Coronary artery (tissue), 2 donors: Measurements from ENCODE around the gene HCFC1.

Experiments used
- DNase-seq: peaks from one replicate; pipeline ENCODE4 v3.0.0-alpha.2; 2017; ENCODE audit warnings: low spot score
- H3K27ac ChIP-seq, 2 donors: fragments of 200-600 bp; sonication (generic); one replicate each; pipeline ENCODE4 v1.5.1; 2016 to 2019
- H3K4me3 ChIP-seq: fragments of 200-600 bp; sonication (generic); 2 replicates; pipeline ENCODE4 v1.5.1; 2016; ENCODE audit warnings: mild to moderate bottlenecking, moderate library complexity
- TF ChIP-seq, protein P1 (sequence below): fragments of 200-600 bp; sonication (generic); IDR thresholded peaks from one replicate; pipeline ENCODE4 v1.5.1; 2019; ENCODE audit warnings: antibody characterized with exemption

Gene HCFC1

GRCh38 chrX:153926858-153927671 lies 44.6 kb downstream of the HCFC1 start:
- TF ChIP-seq, protein P1, sequence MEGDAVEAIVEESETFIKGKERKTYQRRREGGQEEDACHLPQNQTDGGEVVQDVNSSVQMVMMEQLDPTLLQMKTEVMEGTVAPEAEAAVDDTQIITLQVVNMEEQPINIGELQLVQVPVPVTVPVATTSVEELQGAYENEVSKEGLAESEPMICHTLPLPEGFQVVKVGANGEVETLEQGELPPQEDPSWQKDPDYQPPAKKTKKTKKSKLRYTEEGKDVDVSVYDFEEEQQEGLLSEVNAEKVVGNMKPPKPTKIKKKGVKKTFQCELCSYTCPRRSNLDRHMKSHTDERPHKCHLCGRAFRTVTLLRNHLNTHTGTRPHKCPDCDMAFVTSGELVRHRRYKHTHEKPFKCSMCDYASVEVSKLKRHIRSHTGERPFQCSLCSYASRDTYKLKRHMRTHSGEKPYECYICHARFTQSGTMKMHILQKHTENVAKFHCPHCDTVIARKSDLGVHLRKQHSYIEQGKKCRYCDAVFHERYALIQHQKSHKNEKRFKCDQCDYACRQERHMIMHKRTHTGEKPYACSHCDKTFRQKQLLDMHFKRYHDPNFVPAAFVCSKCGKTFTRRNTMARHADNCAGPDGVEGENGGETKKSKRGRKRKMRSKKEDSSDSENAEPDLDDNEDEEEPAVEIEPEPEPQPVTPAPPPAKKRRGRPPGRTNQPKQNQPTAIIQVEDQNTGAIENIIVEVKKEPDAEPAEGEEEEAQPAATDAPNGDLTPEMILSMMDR, result no peak
- DNase-seq, result no peak

GRCh38 chrX:153926552-153926857 lies 45.1 kb downstream of the HCFC1 start:
- TF ChIP-seq, protein P1, result no peak
- peak overlapping the region; percentile 73 for H3K4me3 ChIP-seq
- no peak for DNase-seq

More at GRCh38 chrX:153926858-153927671, 44.6 kb downstream of the HCFC1 start:
- Histone ChIP-seq H3K4me3 (peak overlapping the region; percentile 73), H3K27ac (peak overlapping the region; percentile 78 to 91)

DNA sequence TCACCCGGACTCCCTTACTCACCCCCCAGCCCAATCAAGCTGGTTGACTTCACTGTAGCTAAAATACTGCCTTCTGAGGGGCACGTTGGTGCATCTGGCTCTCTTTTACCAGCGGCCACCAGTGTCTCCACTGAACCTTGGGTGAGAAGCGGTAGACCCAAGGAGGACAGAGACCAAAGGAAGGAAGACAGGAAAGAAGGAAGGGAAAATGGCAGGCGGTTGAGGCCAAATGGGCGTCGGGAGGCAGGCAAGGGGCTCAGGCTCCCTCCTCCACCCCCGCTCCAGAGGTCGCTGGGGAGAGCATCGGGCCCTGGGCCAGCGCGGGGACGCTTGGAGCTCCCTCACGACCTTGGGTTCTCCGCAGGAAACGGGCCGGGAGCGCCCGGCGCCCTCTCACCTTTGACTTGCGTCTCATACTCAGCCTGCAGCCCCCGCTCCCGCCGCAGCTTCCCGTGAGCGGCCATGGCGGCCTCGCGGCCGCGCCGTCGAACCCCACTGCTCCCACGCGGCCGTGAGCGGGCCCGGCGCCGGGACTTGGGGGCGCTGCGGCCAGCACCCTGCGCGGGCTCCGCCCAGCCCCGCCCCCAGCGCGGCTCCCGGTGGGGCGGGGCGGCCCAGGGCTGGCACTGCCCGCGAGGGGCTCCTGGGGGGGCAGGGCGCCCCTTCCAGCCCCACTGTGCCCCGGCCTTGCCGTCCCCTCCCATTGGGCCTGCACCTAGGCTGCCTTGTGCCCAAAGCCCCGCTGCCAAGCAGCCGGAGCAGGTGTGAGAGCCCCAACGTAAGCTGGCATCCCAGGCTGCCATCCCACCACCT lies 45.7 kb downstream of the HCFC1 start, which contains the start of gene ARHGAP4:
Gene ARHGAP4 (minus strand): TSS at position 526 of the 813 bp plus-strand sequence. CDS start 62 bp downstream, at position 464.
- Histone ChIP-seq H3K27ac (peak within 1 kb of the TSS; percentile 78 to 91), H3K4me3 (peak within 1 kb of the TSS; percentile 73)
- DNase-seq, result no peak
- TF ChIP-seq, protein P1, result no peak

More at GRCh38 chrX:153926552-153926857, 45.1 kb downstream of the HCFC1 start:
- peak overlapping the region; percentile 78 to 91 for H3K27ac ChIP-seq

DNA sequence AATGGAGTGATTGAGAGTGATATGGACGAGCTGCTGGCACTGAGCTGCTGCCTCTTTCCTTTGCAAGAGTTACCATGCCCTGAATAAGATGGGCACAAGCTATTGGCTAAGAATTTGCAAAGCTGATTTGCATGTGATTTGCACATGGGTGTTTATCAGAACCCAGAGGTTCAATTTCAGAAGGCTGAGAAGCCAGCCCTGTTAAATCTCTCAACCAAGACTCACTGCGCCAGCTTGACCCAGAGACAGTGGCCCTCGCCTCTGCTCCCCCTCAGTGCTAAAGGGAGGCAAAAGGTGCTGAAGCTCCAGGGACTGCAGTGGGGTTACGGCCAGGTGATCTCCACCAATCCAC lies 46.3 kb downstream of the HCFC1 start:
- Histone ChIP-seq H3K27ac (peak overlapping the region in 1 of 2 donors; percentile 91), H3K4me3 (peak overlapping the region; percentile 73)
- TF ChIP-seq, protein P1, result no peak
- no peak for DNase-seq

GRCh38 chrX:153924149-153924861 lies 47.3 kb downstream of the HCFC1 start:
- Histone ChIP-seq H3K27ac (peak overlapping the region in 1 of 2 donors; percentile 91), H3K4me3 (peak overlapping the region; percentile 22)
- DNase-seq, result no peak
- TF ChIP-seq, protein P1, result no peak

GRCh38 chrX:153922932-153923857 lies 48.4 kb downstream of the HCFC1 start:
- Histone ChIP-seq H3K4me3 (peak overlapping the region; percentile 32), H3K27ac (no peak overlapping the region)
- DNase-seq, result no peak
- TF ChIP-seq, protein P1, result no peak
